B cell (primary cell): Measurements from ENCODE around the gene ARRB1. TPM values are rescaled to one million over a fixed set of nuclear protein-coding genes. Genes with fewer than 3 reads are reported as not detected.

ENCODE experiments used
- ATAC-seq: fragments of 200-7000 bp; cut with Tn5 transposase; one replicate; pipeline ENCODE4 v1.10.0; 2021; ENCODE audit warnings: low read depth, mild to moderate bottlenecking, moderate number of reproducible peaks, moderate library complexity
- CTCF ChIA-PET: fragments of 350-600 bp; sonication (Branson Sonifier 250); formaldehyde crosslinking; loops from one replicate; lab custom pipeline; 2021; ENCODE audit warnings: antibody characterized with exemption, inconsistent platforms; lab: Charles Lee
- POLR2A ChIA-PET: fragments of 350-600 bp; sonication (Branson Sonifier 250); formaldehyde crosslinking; loops from one replicate; lab custom pipeline; 2021; ENCODE audit warnings: antibody characterized with exemption; lab: Charles Lee
- DNase-seq: peaks from one replicate; pipeline ENCODE4 v3.0.0; 2013
- H2AFZ ChIP-seq: 2 replicates; pipeline ENCODE4 v1.6.1; 2012; ENCODE audit warnings: mild to moderate bottlenecking, low read depth, low read length; ENCODE audit not compliant: insufficient read depth, poor library complexity, severe bottlenecking
- H3K27ac ChIP-seq, 2 donors: 1 replicate in 1 of 2; 2 replicates in 1 of 2; pipeline ENCODE4 v1.5.1; 2012 to 2013; ENCODE audit warnings: low read length in 2 of 2, mild to moderate bottlenecking in 2 of 2, moderate library complexity in 1 of 2
- H3K27me3 ChIP-seq, 4 experiments: fragments of 200-600 bp in 1 of 4; sonication (generic) in 1 of 4; replicated peaks in 1 of 4; 1 replicate in 2 of 4; 2 replicates in 2 of 4; pipeline versions ENCODE4 v1.6.1 to v1.7.0; 2013 to 2016; ENCODE audit warnings: low read length in 3 of 4, mild to moderate bottlenecking in 2 of 4, mixed read lengths in 1 of 4, moderate library complexity in 1 of 4; ENCODE audit not compliant: insufficient read depth in 4 of 4, control insufficient read depth in 3 of 4; ENCODE audit errors: control extremely low read depth in 1 of 4
- H3K36me3 ChIP-seq, 2 experiments: replicated peaks in 1 of 2; 1 replicate in 1 of 2; 2 replicates in 1 of 2; pipeline versions ENCODE4 v1.6.1 to v1.7.1; 2013; ENCODE audit warnings: low read length in 1 of 2; ENCODE audit not compliant: insufficient read depth in 2 of 2, control insufficient read depth in 1 of 2; ENCODE audit errors: control extremely low read depth in 1 of 2, extremely low read depth in 1 of 2
- H3K4me1 ChIP-seq, 2 donors: fragments of 200-600 bp in 1 of 2; sonication (generic) in 1 of 2; 1 replicate in 1 of 2; 2 replicates in 1 of 2; pipeline versions ENCODE4 v1.5.1 to v1.6.1; 2013 to 2017; ENCODE audit warnings: low read length in 2 of 2; ENCODE audit not compliant: control insufficient read depth in 2 of 2, insufficient read depth in 2 of 2
- H3K4me2 ChIP-seq: replicated peaks from 2 replicates; pipeline ENCODE3; 2012; ENCODE audit warnings: mild to moderate bottlenecking, low read depth, low read length; ENCODE audit not compliant: poor library complexity, severe bottlenecking
- H3K4me3 ChIP-seq, 5 experiments: fragments of 200-600 bp in 1 of 5; sonication (generic) in 1 of 5; 1 replicate in 3 of 5; 2 replicates in 2 of 5; pipeline versions ENCODE4 v1.5.1 to v1.7.0; 2011 to 2016; ENCODE audit warnings: low read length in 4 of 5, mild to moderate bottlenecking in 4 of 5, low read depth in 2 of 5, control low read depth in 1 of 5, moderate library complexity in 1 of 5; ENCODE audit not compliant: insufficient read depth in 1 of 5; ENCODE audit errors: control extremely low read depth in 1 of 5, extremely low read depth in 1 of 5
- H3K79me2 ChIP-seq: fragments of 200-600 bp; sonication (generic); one replicate; pipeline ENCODE4 v1.6.0; 2016; ENCODE audit warnings: low read length; ENCODE audit not compliant: control insufficient read depth, insufficient read depth
- H3K9ac ChIP-seq: fragments of 200-600 bp; sonication (generic); 2 replicates; pipeline ENCODE4 v1.6.1; 2017; ENCODE audit warnings: mild to moderate bottlenecking, low read length, moderate library complexity
- H3K9me3 ChIP-seq, 3 donors: one replicate each; pipeline versions ENCODE4 v1.6.1 to v1.7.1; 2013; ENCODE audit warnings: low read length in 2 of 3; ENCODE audit not compliant: control insufficient read depth in 2 of 3, insufficient read depth in 1 of 3; ENCODE audit errors: control extremely low read depth in 1 of 3
- H4K20me1 ChIP-seq: 2 replicates; pipeline ENCODE4 v1.6.0; 2012; ENCODE audit warnings: mild to moderate bottlenecking, low read length; ENCODE audit not compliant: insufficient read depth, control insufficient read depth, poor library complexity, severe bottlenecking
- H3K27ac Mint-ChIP-seq: one replicate; pipeline ENCODE4 v1.8.0; 2021; ENCODE audit warnings: mixed read lengths
- H3K27me3 Mint-ChIP-seq: one replicate; pipeline ENCODE4 v1.8.0; 2021; ENCODE audit warnings: mixed read lengths
- H3K4me1 Mint-ChIP-seq: one replicate; pipeline ENCODE4 v1.8.0; 2021; ENCODE audit warnings: mixed read lengths
- H3K4me3 Mint-ChIP-seq: one replicate; pipeline ENCODE4 v1.8.0; 2021; ENCODE audit warnings: mixed read lengths
- H3K9me3 Mint-ChIP-seq: one replicate; pipeline ENCODE4 v1.8.0; 2022; ENCODE audit warnings: mixed read lengths; ENCODE audit not compliant: insufficient read depth
- CTCF ChIP-seq: fragments of 200-600 bp; IDR thresholded peaks from one replicate; pipeline ENCODE4 v1.8.0; 2022; ENCODE audit warnings: antibody characterized with exemption, mild to moderate bottlenecking
- EZH2 ChIP-seq: IDR thresholded peaks from 2 replicates; pipeline ENCODE4 v1.6.1; 2012; ENCODE audit warnings: borderline replicate concordance, low read depth, mild to moderate bottlenecking, moderate library complexity, low read length; ENCODE audit not compliant: insufficient read depth, poor library complexity, severe bottlenecking
- WGBS: methylation state at CpG from one replicate; pipeline ENCODE4 v1.1.5; 2013; ENCODE audit warnings: missing lambda C conversion rate; ENCODE audit not compliant: insufficient coverage; 5-methylcytosine and 5-hydroxymethylcytosine counted together
- intact Hi-C: fragments of 100-400 bp; cut with micrococcal nuclease; formaldehyde crosslinking; loops from one replicate; pipeline ENCODE4 v1.10.0; 2022
- polyA plus RNA-seq: library from polyadenylated mRNA; depleted of rRNA; stranded (reverse); fragments of >200 nt; gene quantifications from 2 replicates; pipeline ENCODE4 v1.2.3, GENCODE V29; 2012
- total RNA-seq, 2 donors: library from RNA; stranded (reverse); fragments of 120-200 nt in 1 of 2; gene quantifications; 1 replicate in 1 of 2; 2 replicates in 1 of 2; pipeline versions ENCODE4 v1.2.3 to v1.2.4, GENCODE V29; 2013 to 2022

ARRB1 gene
- total and polyA plus RNA-seq, 2 donors (not counting 1 experiment from before 2014, with no cell fraction given): 1.0 to 1.9 TPM

GRCh38 chr11:75265851-75266531 lies 85.5 kb downstream of the ARRB1 start:
- ATAC-seq (peak; percentile 31), DNase-seq (peak; percentile 39)
- no peaks in the 10 kb centered on the region for H4K20me1 ChIP-seq
- POLR2A ChIA-PET: no interaction called here
- Mint-ChIP-seq H3K27ac (peak overlapping the region; percentile 38), H3K9me3 (no peaks in the 10 kb centered on the region), H3K4me3 (no peak overlapping the region), H3K4me1 (peaks cover 38% of the 10 kb centered on the region), H3K27me3 (no peaks in the 10 kb centered on the region)
- no peaks in the 10 kb centered on the region for H3K36me3 ChIP-seq
- peaks cover 0 to 2% (median 0%) of the 10 kb centered on the region in 3 donors for H3K9me3 ChIP-seq
- CTCF ChIA-PET: interaction anchor here (1.6 to 1.7 kb wide), 2 partner anchors 24 to 125 kb away, joined by 5 to 7 read pairs; no protein-coding TSS in a partner anchor
- no peak overlapping the region for H3K27ac ChIP-seq
- TF ChIP-seq EZH2 (no peak), CTCF (no peak)
- no peak overlapping the region for H3K4me2 ChIP-seq
- no peaks in the 10 kb centered on the region for H3K27me3 ChIP-seq
- H3K79me2 ChIP-seq: no peaks in the 10 kb centered on the region
- H3K4me1 ChIP-seq: peaks cover 30 to 52% of the 10 kb centered on the region in 2 donors
- H3K9ac ChIP-seq: no peak overlapping the region
- 70% methylated on average over 12 of the region's 17 CpGs for WGBS
- intact Hi-C loops: no loop called here
- no peak overlapping the region for H3K4me3 ChIP-seq
- no peak overlapping the region for H2AFZ ChIP-seq

GRCh38 chr11:75264971-75265370 lies 86.5 kb downstream of the ARRB1 start:
- no peaks in the 10 kb centered on the region for H3K27me3 Mint-ChIP-seq
- H3K9me3 Mint-ChIP-seq: no peaks in the 10 kb centered on the region
- DNase-seq (no peak), ATAC-seq (no peak)
- H4K20me1 ChIP-seq: no peaks in the 10 kb centered on the region
- H3K4me1 ChIP-seq: peaks cover 33 to 58% of the 10 kb centered on the region in 2 donors
- TF ChIP-seq CTCF (no peak), EZH2 (no peak)
- no peaks in the 10 kb centered on the region for H3K27me3 ChIP-seq
- H3K27ac Mint-ChIP-seq: no peak overlapping the region
- H3K4me3 ChIP-seq: no peak overlapping the region
- H2AFZ ChIP-seq: no peak overlapping the region
- H3K4me3 Mint-ChIP-seq: no peak overlapping the region
- no peak overlapping the region for H3K27ac ChIP-seq
- H3K4me2 ChIP-seq: no peak overlapping the region
- ChIA-PET CTCF (interaction anchor here (1.3 to 2.7 kb wide), 5 partner anchors 10 to 124 kb away, joined by 3 to 12 read pairs (median 6); no protein-coding TSS in a partner anchor), POLR2A (no interaction called here)
- peaks cover 40% of the 10 kb centered on the region for H3K4me1 Mint-ChIP-seq
- no peaks in the 10 kb centered on the region for H3K36me3 ChIP-seq
- peaks cover 0 to 2% (median 0%) of the 10 kb centered on the region in 3 donors for H3K9me3 ChIP-seq
- no peak overlapping the region for H3K9ac ChIP-seq
- 93% methylated on average over 3 of the region's 6 CpGs for WGBS
- intact Hi-C loops: no loop called here
- no peaks in the 10 kb centered on the region for H3K79me2 ChIP-seq
